DOHH2 (cell line): ENCODE data around the gene HMGN3.
A peak's percentile ranks its signal among the peaks of the same experiment; 100 is the strongest.

Experiments
- H3F3A ChIP-seq: fragments of 200-600 bp; sonication (generic), shearing (Covaris generic); 2 replicates; pipeline ENCODE4 v1.6.0; 2016; ENCODE audit warnings: antibody characterized with exemption, mild to moderate bottlenecking; ENCODE audit not compliant: control insufficient read depth, insufficient read depth
- H3K27ac ChIP-seq: fragments of 200-600 bp; sonication (generic); 2 replicates; pipeline ENCODE4 v1.5.1; 2014; ENCODE audit warnings: low read depth, mild to moderate bottlenecking, low read length, moderate library complexity
- H3K27me3 ChIP-seq: fragments of 200-600 bp; sonication (generic); 2 replicates; pipeline ENCODE4 v1.6.1; 2014; ENCODE audit warnings: mild to moderate bottlenecking, low read length, mixed read lengths; ENCODE audit not compliant: control insufficient read depth
- H3K36me3 ChIP-seq: fragments of 200-600 bp; sonication (generic); 2 replicates; pipeline ENCODE4 v1.6.1; 2014; ENCODE audit warnings: mild to moderate bottlenecking, low read length, moderate library complexity, mixed read lengths; ENCODE audit not compliant: control insufficient read depth
- H3K4me1 ChIP-seq: fragments of 200-600 bp; sonication (generic); 2 replicates; pipeline ENCODE4 v1.6.1; 2014; ENCODE audit warnings: mild to moderate bottlenecking, low read length, mixed read lengths; ENCODE audit not compliant: control insufficient read depth
- H3K4me2 ChIP-seq: fragments of 200-600 bp; sonication (generic); 2 replicates; pipeline ENCODE4 v1.6.0; 2014; ENCODE audit warnings: mild to moderate bottlenecking, low read length, moderate library complexity
- H3K4me3 ChIP-seq: fragments of 200-600 bp; sonication (generic); 2 replicates; pipeline ENCODE4 v1.5.1; 2014; ENCODE audit warnings: mild to moderate bottlenecking, low read length, mixed read lengths
- H3K79me2 ChIP-seq: fragments of 200-600 bp; sonication (generic); 2 replicates; pipeline ENCODE4 v1.6.1; 2014; ENCODE audit warnings: mild to moderate bottlenecking, low read length, mixed read lengths; ENCODE audit not compliant: control insufficient read depth
- H3K9me2 ChIP-seq: fragments of 200-600 bp; sonication (generic); replicated peaks from 2 replicates; pipeline ENCODE4 v1.6.1; 2014; ENCODE audit warnings: mild to moderate bottlenecking, low read length, mixed read lengths; ENCODE audit not compliant: control insufficient read depth
- H3K9me3 ChIP-seq: fragments of 200-600 bp; sonication (generic); 2 replicates; pipeline ENCODE4 v1.6.1; 2014; ENCODE audit warnings: antibody characterized with exemption, low read length, mixed read lengths; ENCODE audit not compliant: control insufficient read depth, insufficient read depth
- H4K20me1 ChIP-seq: fragments of 200-600 bp; sonication (generic); 2 replicates; pipeline ENCODE4 v1.6.0; 2014; ENCODE audit warnings: low read depth, mild to moderate bottlenecking, antibody characterized with exemption, low read length, moderate library complexity; ENCODE audit not compliant: control insufficient read depth, insufficient read depth
- CTCF ChIP-seq: fragments of 200-600 bp; sonication (generic); IDR thresholded peaks from one replicate; pipeline ENCODE4 v1.5.1; 2014; ENCODE audit warnings: antibody characterized with exemption, mild to moderate bottlenecking, low read depth, low read length; ENCODE audit not compliant: poor library complexity, severe bottlenecking
- EZH2phosphoT487 ChIP-seq: fragments of 200-600 bp; sonication (generic); IDR thresholded peaks from 2 replicates; pipeline ENCODE4 v1.6.1; 2017; ENCODE audit warnings: borderline replicate concordance, mild to moderate bottlenecking, antibody characterized with exemption, low read length, moderate library complexity, mixed read lengths

The HMGN3 gene

GRCh38 chr6:79234150-79235022 lies at the start of gene HMGN3:
Gene HMGN3, minus strand, starts transcription at chr6:79234682.
- Histone ChIP-seq H3K36me3 (peaks cover 18% of the 10 kb centered on the region), H3K4me2 (peak within 1 kb of the TSS; percentile 84), H3K9me2 (no peaks in the 10 kb centered on the region), H3K4me3 (peak within 1 kb of the TSS; percentile 98), H3K27ac (peak within 1 kb of the TSS; percentile 67), H3K9me3 (no peaks in the 10 kb centered on the region), H3F3A (no peaks in the 10 kb centered on the region), H3K27me3 (no peaks in the 10 kb centered on the region), H3K4me1 (peaks cover 31% of the 10 kb centered on the region), H4K20me1 (no peaks in the 10 kb centered on the region), H3K79me2 (peaks cover 49% of the 10 kb centered on the region)
- TF ChIP-seq CTCF (no peak), EZH2phosphoT487 (no peak)

- Histone ChIP-seq H4K20me1 (no peaks in the 10 kb centered on the region), H3K27ac (no peak overlapping the region), H3K4me3 (no peak overlapping the region), H3K4me1 (no peaks in the 10 kb centered on the region), H3K79me2 (no peaks in the 10 kb centered on the region), H3K36me3 (no peaks in the 10 kb centered on the region), H3K9me3 (no peaks in the 10 kb centered on the region), H3K27me3 (no peaks in the 10 kb centered on the region), H3K4me2 (no peak overlapping the region), H3K9me2 (no peaks in the 10 kb centered on the region), H3F3A (no peaks in the 10 kb centered on the region)
- TF ChIP-seq EZH2phosphoT487 (no peak), CTCF (no peak)
These were observed 46.3 kb upstream of the HMGN3 start for GRCh38 chr6:79280756-79281155.

- no peaks in the 10 kb centered on the region for H4K20me1 ChIP-seq
- H3K4me2 ChIP-seq = no peak overlapping the region
- no peaks in the 10 kb centered on the region for H3K9me3 ChIP-seq
- no peaks in the 10 kb centered on the region for H3F3A ChIP-seq
- no peaks in the 10 kb centered on the region for H3K9me2 ChIP-seq
- no peaks in the 10 kb centered on the region for H3K79me2 ChIP-seq
- no peaks in the 10 kb centered on the region for H3K27me3 ChIP-seq
- TF ChIP-seq CTCF = no peak
- no peak for TF ChIP-seq EZH2phosphoT487
- no peak overlapping the region for H3K4me3 ChIP-seq
- no peak overlapping the region for H3K27ac ChIP-seq
- no peaks in the 10 kb centered on the region for H3K36me3 ChIP-seq
- H3K4me1 ChIP-seq = no peaks in the 10 kb centered on the region
These were observed 42.6 kb upstream of the HMGN3 start for GRCh38 chr6:79277109-79277508.
